ENCODE measurements around the gene PFDN1. TPM values are rescaled to one million over a fixed set of nuclear protein-coding genes. Genes with fewer than 3 reads are reported as not detected.
A peak's percentile ranks its signal among the peaks of the same experiment; 100 is the strongest.

PFDN1 gene
- total RNA-seq, 1 experiment from 2014 or later = 48.9 TPM

GRCh38 chr5:140295414-140295813 lies 7.5 kb downstream of the PFDN1 start:
- peaks cover 10% of the 10 kb centered on the region; the same call in 1 of the 2 replicates for H4K20me1 ChIP-seq (ENCODE audit: insufficient read depth)
- H3K4me1 ChIP-seq (ENCODE audit: control insufficient read depth in 1 of 2, insufficient read depth in 2 of 2, low read length in 2 of 2) = peaks cover 15 to 32% of the 10 kb centered on the region in 2 experiments
- BruUV-seq (replicated peaks) = no TSS peak
- no peak overlapping the region for H3K4me3 ChIP-seq (replicated peaks in 1 of 2; ENCODE audit: low read depth in 1 of 2, low read length in 2 of 2)
- peaks cover 88% of the 10 kb centered on the region for H3K79me2 ChIP-seq (ENCODE audit: insufficient read depth, low read length)
- H3K9ac ChIP-seq (ENCODE audit: low read length) = no peak overlapping the region
- ATAC-seq (no peak), DNase-seq (ENCODE audit: low read depth, low spot score) (no peak)
- POLR2A ChIA-PET = no interaction called here
- no peaks in the 10 kb centered on the region for H3K9me3 ChIP-seq (ENCODE audit: control insufficient read depth in 1 of 2, insufficient read depth in 1 of 2, low read depth in 1 of 2, low read length in 2 of 2)
- no peaks in the 10 kb centered on the region for H3K9me2 ChIP-seq (ENCODE audit: insufficient read depth)
- RAD21 ChIA-PET (ENCODE audit: low non-redundant PET in 1 of 2, low total read pairs in 2 of 2, uncharacterized antibody in 2 of 2, unreplicated experiment in 2 of 2) = no interaction called here
- H3K4me2 ChIP-seq (ENCODE audit: low read length) = 0 out of 2 replicates have a peak overlapping the region, but pooled peaks have one; percentile 3
- no peaks in the 10 kb centered on the region for H3K27me3 ChIP-seq (ENCODE audit: insufficient read depth, low read length)
- no peak overlapping the region for H3K27ac ChIP-seq (ENCODE audit: low read depth, low read length)
- H2AFZ ChIP-seq (ENCODE audit: low read depth, low read length, poor library complexity, severe bottlenecking) = no peak overlapping the region
- H3K36me3 ChIP-seq (ENCODE audit: control insufficient read depth in 1 of 2, insufficient read depth in 2 of 2, low read length in 2 of 2) = peaks cover 0 to 2% of the 10 kb centered on the region in 2 experiments; a peak in 1 of 4 replicates
- TF ChIP-seq MAX (IDR thresholded peaks at IDR 0.05) (no peak), ZNF274 (IDR thresholded peaks at IDR 0.05; ENCODE audit: low read depth, low read length) (no peak), RAD21 (IDR thresholded peaks at IDR 0.05; ENCODE audit: low read depth) (no peak), CEBPB (IDR thresholded peaks at IDR 0.05; ENCODE audit: low read depth) (no peak), ZBTB33 (IDR thresholded peaks at IDR 0.05; ENCODE audit: extremely low read depth, insufficient replicate concordance, low read length) (no peak), REST (IDR thresholded peaks at IDR 0.05; ENCODE audit: low read depth) (no peak), SP1 (IDR thresholded peaks at IDR 0.05; ENCODE audit: low read depth) (no peak), TCF7L2 (IDR thresholded peaks at IDR 0.05; ENCODE audit: borderline replicate concordance, extremely low read depth, insufficient read depth, insufficient read length) (no peak), ELF1 (IDR thresholded peaks at IDR 0.05; ENCODE audit: borderline replicate concordance, low read depth) (no peak), JUND (IDR thresholded peaks at IDR 0.05) (no peak), FOSL1 (IDR thresholded peaks at IDR 0.05; ENCODE audit: low read depth) (no peak), ZFX (IDR thresholded peaks at IDR 0.05) (no peak)
- intact Hi-C loops (cut with micrococcal nuclease) = no loop called here
- CTCF ChIA-PET = interaction anchor here (1.4 kb wide), 1 partner anchor 51 kb away, joined by 3 read pairs; no protein-coding TSS in a partner anchor
